HepG2 (cell line): ENCODE results near the gene RABEP2. TPM values are rescaled to one million over a fixed set of nuclear protein-coding genes. Genes with fewer than 3 reads are reported as not detected.
A peak's percentile ranks its signal among the peaks of the same experiment; 100 is the strongest.

ENCODE experiments used
- BCL3 ChIP-seq: sonication (generic); formaldehyde crosslinking; IDR thresholded peaks from 2 replicates; pipeline ENCODE4 v1.5.1; 2020; ENCODE audit warnings: mild to moderate bottlenecking, missing genetic modification reagents, moderate library complexity
- HES4 ChIP-seq: sonication (generic); formaldehyde crosslinking; IDR thresholded peaks from 2 replicates; pipeline ENCODE4 v1.9.0; 2021; ENCODE audit warnings: mild to moderate bottlenecking, missing genetic modification reagents, borderline replicate concordance
- ZBTB40 ChIP-seq, 2 experiments: fragments of 450-650 bp in 1 of 2; sonication (generic) in 1 of 2; formaldehyde crosslinking in 1 of 2; IDR thresholded peaks; 2 replicates each; pipeline versions ENCODE4 v1.6.1 to v1.8.0; 2016 to 2022; ENCODE audit warnings: antibody characterized with exemption in 1 of 2, mild to moderate bottlenecking in 1 of 2, missing genetic modification reagents in 1 of 2
- ZNF431 ChIP-seq: sonication (generic); formaldehyde crosslinking; IDR thresholded peaks from 2 replicates; pipeline ENCODE4 v1.9.0; 2022; ENCODE audit warnings: missing genetic modification reagents, low read depth, mild to moderate bottlenecking, borderline replicate concordance
- ZNF589 ChIP-seq: sonication (generic); formaldehyde crosslinking; conservative IDR thresholded peaks from 2 replicates; pipeline ENCODE4 v1.8.0; 2022; ENCODE audit warnings: mild to moderate bottlenecking, moderate library complexity, missing genetic modification reagents
- ZNF713 ChIP-seq: sonication (generic); formaldehyde crosslinking; IDR thresholded peaks from 2 replicates; pipeline ENCODE4 v1.4.0; 2020; ENCODE audit warnings: mild to moderate bottlenecking, missing genetic modification reagents
- polyA plus RNA-seq, 8 experiments: library from polyadenylated mRNA; depleted of rRNA in 3 of 8; stranded (reverse) in 7 of 8; unstranded in 1 of 8; fragments of >200 nt; fragmentation: Illumina TruSeq in 4 of 8; extraction: Trizol in 4 of 8; gene quantifications; 2 replicates each; pipeline versions ENCODE4 v1.2.1 to v1.2.3, GENCODE V29; 2011 to 2016; ENCODE audit warnings: low read depth in 4 of 8, missing spikeins in 1 of 8, mixed read lengths in 1 of 8; ENCODE audit not compliant: insufficient read depth in 1 of 8
- total RNA-seq, 5 experiments: library from RNA; depleted of rRNA; stranded (reverse); fragments of >200 nt; fragmentation: Illumina TruSeq; extraction: Trizol; gene quantifications; 2 replicates each; pipeline ENCODE4 v1.2.3, GENCODE V29; 2016; ENCODE audit warnings: low read depth in 1 of 5
- TF ChIP-seq, protein P1 (sequence below): sonication (generic); formaldehyde crosslinking; IDR thresholded peaks from 2 replicates; pipeline ENCODE4 v1.4.0; 2020; ENCODE audit warnings: missing genetic modification reagents
- TF ChIP-seq, protein P2 (sequence below), 2 experiments: sonication (generic) in 1 of 2; formaldehyde crosslinking in 1 of 2; IDR thresholded peaks; 2 replicates each; pipeline versions ENCODE4 v1.4.0 to v1.6.1; 2016 to 2020; ENCODE audit warnings: borderline replicate concordance in 1 of 2, low read depth in 1 of 2, mild to moderate bottlenecking in 1 of 2, missing genetic modification reagents in 1 of 2

RABEP2 gene
- total and polyA plus RNA-seq, 2 of the 13 experiments (the other 11 are each of a cell fraction or from before 2014, with no cell fraction given), result 10.8 to 18.4 TPM

GRCh38 chr16:28863929-28864793, 60.9 kb downstream of the RABEP2 start (continued):
- TF ChIP-seq, protein P1, sequence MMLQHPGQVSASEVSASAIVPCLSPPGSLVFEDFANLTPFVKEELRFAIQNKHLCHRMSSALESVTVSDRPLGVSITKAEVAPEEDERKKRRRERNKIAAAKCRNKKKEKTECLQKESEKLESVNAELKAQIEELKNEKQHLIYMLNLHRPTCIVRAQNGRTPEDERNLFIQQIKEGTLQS (CRISPR knock-in tag), result peak; percentile 44; the same call in 1 of the 2 replicates
- TF ChIP-seq ZBTB40 (IDR thresholded peaks at IDR 0.05) (peak; percentile 68), ZBTB40 (CRISPR knock-in tag; IDR thresholded peaks at IDR 0.05) (no peak), ZNF713 (CRISPR knock-in tag) (peak; percentile 39; the same call in 1 of the 2 replicates), BCL3 (CRISPR knock-in tag) (0 out of 2 replicates have a peak, but pooled peaks have one; percentile 26), HES4 (0 out of 2 replicates have a peak, but pooled peaks have one; percentile 14), ZNF431 (CRISPR knock-in tag) (0 out of 2 replicates have a peak, but pooled peaks have one; percentile 43), ZNF589 (CRISPR knock-in tag) (peak; percentile 20; the same call in 1 of the 2 replicates)
- TF ChIP-seq, protein P2, sequence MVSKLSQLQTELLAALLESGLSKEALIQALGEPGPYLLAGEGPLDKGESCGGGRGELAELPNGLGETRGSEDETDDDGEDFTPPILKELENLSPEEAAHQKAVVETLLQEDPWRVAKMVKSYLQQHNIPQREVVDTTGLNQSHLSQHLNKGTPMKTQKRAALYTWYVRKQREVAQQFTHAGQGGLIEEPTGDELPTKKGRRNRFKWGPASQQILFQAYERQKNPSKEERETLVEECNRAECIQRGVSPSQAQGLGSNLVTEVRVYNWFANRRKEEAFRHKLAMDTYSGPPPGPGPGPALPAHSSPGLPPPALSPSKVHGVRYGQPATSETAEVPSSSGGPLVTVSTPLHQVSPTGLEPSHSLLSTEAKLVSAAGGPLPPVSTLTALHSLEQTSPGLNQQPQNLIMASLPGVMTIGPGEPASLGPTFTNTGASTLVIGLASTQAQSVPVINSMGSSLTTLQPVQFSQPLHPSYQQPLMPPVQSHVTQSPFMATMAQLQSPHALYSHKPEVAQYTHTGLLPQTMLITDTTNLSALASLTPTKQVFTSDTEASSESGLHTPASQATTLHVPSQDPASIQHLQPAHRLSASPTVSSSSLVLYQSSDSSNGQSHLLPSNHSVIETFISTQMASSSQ (IDR thresholded peaks at IDR 0.05; ENCODE audit: low read depth), result no peak
- TF ChIP-seq, protein P2 (CRISPR knock-in tag; IDR thresholded peaks at IDR 0.05; ENCODE audit: borderline replicate concordance), result peak; percentile 1; the same call in 1 of the 2 replicates
